Neural cell (in vitro differentiated cells): ENCODE data around the gene UBP1.
"Not testable (repeated sequence)": the region's sequence is repeated elsewhere in the genome, so short reads cannot be mapped to it uniquely, and the experiment has no call there.

Experiments
- EZH2 ChIP-seq: fragments of 200-600, 300-800 bp; shearing (Covaris generic), sonication (generic); IDR thresholded peaks from 2 replicates; pipeline ENCODE4 v1.6.1; 2014; ENCODE audit warnings: antibody characterized with exemption, low read length, borderline replicate concordance, mild to moderate bottlenecking; ENCODE audit not compliant: insufficient read depth, poor library complexity, severe bottlenecking
- RAD21 ChIP-seq: fragments of 450-650 bp; conservative IDR thresholded peaks from 2 replicates; pipeline ENCODE4 v1.6.1; 2014; ENCODE audit warnings: antibody characterized with exemption, mild to moderate bottlenecking, moderate library complexity
- TAF1 ChIP-seq: IDR thresholded peaks from 2 replicates; pipeline ENCODE4 v1.6.1; 2012; ENCODE audit warnings: low read depth
- TF ChIP-seq, protein P1 (sequence below): fragments of 450-650 bp; IDR thresholded peaks from 2 replicates; pipeline ENCODE4 v1.5.1; 2014; ENCODE audit warnings: antibody characterized with exemption, mild to moderate bottlenecking, moderate library complexity; ENCODE audit not compliant: poor library complexity, severe bottlenecking

DNA sequence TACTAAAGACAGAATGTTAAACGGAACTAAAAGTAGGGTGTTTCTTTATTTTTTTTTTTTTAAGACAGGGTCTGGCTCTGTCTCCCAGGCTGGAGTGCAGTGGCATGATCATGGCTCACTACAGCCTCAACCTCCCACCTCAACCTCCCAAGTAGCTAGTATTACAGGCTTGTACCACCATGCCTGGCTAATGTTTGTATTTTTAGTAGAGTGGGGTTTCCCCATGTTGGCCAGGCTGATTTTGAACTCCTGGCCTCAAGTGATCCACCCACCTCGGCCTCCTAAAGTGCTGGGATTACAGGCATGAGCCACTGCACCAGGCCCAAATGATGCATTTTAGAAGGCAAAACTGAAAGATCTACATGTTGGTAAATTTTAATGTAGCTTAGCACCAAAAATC lies 10.9 kb downstream of the UBP1 start:
- TF ChIP-seq EZH2, TAF1, RAD21: not testable (repeated sequence)
- TF ChIP-seq, protein P1, sequence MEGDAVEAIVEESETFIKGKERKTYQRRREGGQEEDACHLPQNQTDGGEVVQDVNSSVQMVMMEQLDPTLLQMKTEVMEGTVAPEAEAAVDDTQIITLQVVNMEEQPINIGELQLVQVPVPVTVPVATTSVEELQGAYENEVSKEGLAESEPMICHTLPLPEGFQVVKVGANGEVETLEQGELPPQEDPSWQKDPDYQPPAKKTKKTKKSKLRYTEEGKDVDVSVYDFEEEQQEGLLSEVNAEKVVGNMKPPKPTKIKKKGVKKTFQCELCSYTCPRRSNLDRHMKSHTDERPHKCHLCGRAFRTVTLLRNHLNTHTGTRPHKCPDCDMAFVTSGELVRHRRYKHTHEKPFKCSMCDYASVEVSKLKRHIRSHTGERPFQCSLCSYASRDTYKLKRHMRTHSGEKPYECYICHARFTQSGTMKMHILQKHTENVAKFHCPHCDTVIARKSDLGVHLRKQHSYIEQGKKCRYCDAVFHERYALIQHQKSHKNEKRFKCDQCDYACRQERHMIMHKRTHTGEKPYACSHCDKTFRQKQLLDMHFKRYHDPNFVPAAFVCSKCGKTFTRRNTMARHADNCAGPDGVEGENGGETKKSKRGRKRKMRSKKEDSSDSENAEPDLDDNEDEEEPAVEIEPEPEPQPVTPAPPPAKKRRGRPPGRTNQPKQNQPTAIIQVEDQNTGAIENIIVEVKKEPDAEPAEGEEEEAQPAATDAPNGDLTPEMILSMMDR = not testable (repeated sequence)
